ENCODE data around the gene CNDP1. TPM values are rescaled to one million over a fixed set of nuclear protein-coding genes. Genes with fewer than 3 reads are reported as not detected.

Gene CNDP1
- total RNA-seq, 4 donors from 2014 or later, result 0.53 TPM; not detected in 3

GRCh38 chr18:74574916-74575315 lies 40.6 kb downstream of the CNDP1 start:
- no peaks in the 10 kb centered on the region for H3K36me3 ChIP-seq
- DNase-seq, result no peak
- no peak overlapping the region for H3K4me3 ChIP-seq
- TF ChIP-seq, protein P1, sequence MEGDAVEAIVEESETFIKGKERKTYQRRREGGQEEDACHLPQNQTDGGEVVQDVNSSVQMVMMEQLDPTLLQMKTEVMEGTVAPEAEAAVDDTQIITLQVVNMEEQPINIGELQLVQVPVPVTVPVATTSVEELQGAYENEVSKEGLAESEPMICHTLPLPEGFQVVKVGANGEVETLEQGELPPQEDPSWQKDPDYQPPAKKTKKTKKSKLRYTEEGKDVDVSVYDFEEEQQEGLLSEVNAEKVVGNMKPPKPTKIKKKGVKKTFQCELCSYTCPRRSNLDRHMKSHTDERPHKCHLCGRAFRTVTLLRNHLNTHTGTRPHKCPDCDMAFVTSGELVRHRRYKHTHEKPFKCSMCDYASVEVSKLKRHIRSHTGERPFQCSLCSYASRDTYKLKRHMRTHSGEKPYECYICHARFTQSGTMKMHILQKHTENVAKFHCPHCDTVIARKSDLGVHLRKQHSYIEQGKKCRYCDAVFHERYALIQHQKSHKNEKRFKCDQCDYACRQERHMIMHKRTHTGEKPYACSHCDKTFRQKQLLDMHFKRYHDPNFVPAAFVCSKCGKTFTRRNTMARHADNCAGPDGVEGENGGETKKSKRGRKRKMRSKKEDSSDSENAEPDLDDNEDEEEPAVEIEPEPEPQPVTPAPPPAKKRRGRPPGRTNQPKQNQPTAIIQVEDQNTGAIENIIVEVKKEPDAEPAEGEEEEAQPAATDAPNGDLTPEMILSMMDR (IDR thresholded peaks at IDR 0.05), result no peak
- no peak for TF ChIP-seq POLR2A (IDR thresholded peaks at IDR 0.05)
- no peaks in the 10 kb centered on the region for H3K27me3 ChIP-seq
- no peaks in the 10 kb centered on the region for H3K4me1 ChIP-seq
- H3K9me3 ChIP-seq, result no peaks in the 10 kb centered on the region
- no peak overlapping the region for H3K27ac ChIP-seq

GRCh38 chr18:74577019-74577418 lies 42.7 kb downstream of the CNDP1 start:
- Histone ChIP-seq H3K9me3 (no peaks in the 10 kb centered on the region), H3K4me3 (no peak overlapping the region), H3K36me3 (no peaks in the 10 kb centered on the region), H3K4me1 (peaks cover 0 to 9% (median 0%) of the 10 kb centered on the region in 4 donors), H3K27me3 (no peaks in the 10 kb centered on the region), H3K27ac (no peak overlapping the region)
- TF ChIP-seq POLR2A (IDR thresholded peaks at IDR 0.05), result no peak
- TF ChIP-seq, protein P1 (IDR thresholded peaks at IDR 0.05), result no peak
- no peak for DNase-seq

- Histone ChIP-seq H3K9me3 (no peaks in the 10 kb centered on the region), H3K4me1 (peaks cover 0 to 10% (median 0%) of the 10 kb centered on the region in 4 donors), H3K4me3 (no peak overlapping the region), H3K27ac (no peak overlapping the region), H3K27me3 (no peaks in the 10 kb centered on the region), H3K36me3 (no peaks in the 10 kb centered on the region)
- TF ChIP-seq, protein P1 (IDR thresholded peaks at IDR 0.05), result no peak
- no peak for TF ChIP-seq POLR2A (IDR thresholded peaks at IDR 0.05)
- no peak for DNase-seq
These were observed 45.3 kb downstream of the CNDP1 start for GRCh38 chr18:74579496-74580065.

DNA sequence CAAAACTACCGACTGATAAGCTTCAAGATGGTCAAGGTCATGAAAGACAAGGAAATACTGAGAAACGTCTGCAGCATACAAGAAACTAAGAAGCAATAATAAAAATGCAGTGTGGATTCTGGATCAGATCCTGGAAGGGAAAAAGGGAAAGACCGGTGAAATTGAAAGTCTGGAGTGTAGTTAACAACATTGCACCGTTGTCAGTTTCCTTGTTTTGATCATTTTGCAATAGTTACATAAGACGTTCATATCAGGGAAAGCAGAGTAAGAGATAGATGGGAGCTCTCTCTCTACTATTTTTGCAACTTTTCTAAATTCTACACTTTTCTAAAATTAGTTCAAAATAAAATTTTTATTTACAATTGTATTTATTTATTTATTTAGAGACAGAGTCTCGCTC lies 48.3 kb downstream of the CNDP1 start:
- no peak overlapping the region for H3K27ac ChIP-seq
- H3K4me3 ChIP-seq, result no peak overlapping the region
- H3K36me3 ChIP-seq, result no peaks in the 10 kb centered on the region
- H3K9me3 ChIP-seq, result no peaks in the 10 kb centered on the region
- no peak for DNase-seq
- H3K27me3 ChIP-seq, result no peaks in the 10 kb centered on the region
- TF ChIP-seq, protein P1 (IDR thresholded peaks at IDR 0.05), result no peak
- H3K4me1 ChIP-seq, result peaks cover 0 to 10% (median 0%) of the 10 kb centered on the region in 4 donors

GRCh38 chr18:74587441-74587840 lies 53.1 kb downstream of the CNDP1 start:
- H3K4me1 ChIP-seq, result no peaks in the 10 kb centered on the region
- H3K9me3 ChIP-seq, result no peaks in the 10 kb centered on the region
- DNase-seq, result no peak
- TF ChIP-seq POLR2A (IDR thresholded peaks at IDR 0.05), result no peak
- TF ChIP-seq, protein P1 (IDR thresholded peaks at IDR 0.05), result no peak
- H3K36me3 ChIP-seq, result no peaks in the 10 kb centered on the region
- H3K4me3 ChIP-seq, result no peak overlapping the region
- H3K27ac ChIP-seq, result no peak overlapping the region
- H3K27me3 ChIP-seq, result no peaks in the 10 kb centered on the region

GRCh38 chr18:74589021-74589420 lies 54.7 kb downstream of the CNDP1 start:
- H3K9me3 ChIP-seq, result no peaks in the 10 kb centered on the region
- H3K4me3 ChIP-seq, result no peak overlapping the region
- no peak for TF ChIP-seq POLR2A (IDR thresholded peaks at IDR 0.05)
- TF ChIP-seq, protein P1 (IDR thresholded peaks at IDR 0.05), result no peak
- H3K36me3 ChIP-seq, result peaks cover 0 to 10% (median 0%) of the 10 kb centered on the region in 3 donors
- DNase-seq, result no peak
- no peaks in the 10 kb centered on the region for H3K4me1 ChIP-seq
- no peak overlapping the region for H3K27ac ChIP-seq
- no peaks in the 10 kb centered on the region for H3K27me3 ChIP-seq
